H1 (cell line): ENCODE results near the gene SLC17A1. TPM values are rescaled to one million over a fixed set of nuclear protein-coding genes. Genes with fewer than 3 reads are reported as not detected.

ENCODE experiments used
- CTCF ChIA-PET: fragments of 300-600 bp; sonication (Branson Sonifier 250); formaldehyde crosslinking; loops from one replicate; lab custom pipeline; 2021; ENCODE audit not compliant: partially characterized antibody; lab: Charles Lee
- POLR2A ChIA-PET: fragments of 300-600 bp; sonication (Branson Sonifier 250); formaldehyde crosslinking; loops from one replicate; lab custom pipeline; 2021; ENCODE audit warnings: inconsistent platforms; ENCODE audit not compliant: partially characterized antibody; lab: Charles Lee
- DNase-seq, 2 experiments: peaks; one replicate each; pipeline versions ENCODE4 v3.0.0 to v3.0.0-alpha.2; 2010 to 2022; ENCODE audit warnings: low spot score in 2 of 2, low read depth in 1 of 2, mixed read lengths in 1 of 2
- FAIRE-seq: peaks from 2 replicates; lab custom pipeline; 2011; peaks lifted over from hg19 to GRCh38; lab: Jason Lieb, UNC
- H2AFZ ChIP-seq: 2 replicates; pipeline ENCODE4 v1.8.1; 2012; ENCODE audit warnings: low read length, inconsistent platforms
- H2AK5ac ChIP-seq: 2 replicates; pipeline ENCODE4 v1.6.1; 2013; ENCODE audit warnings: low read depth, low read length
- H2BK120ac ChIP-seq: replicated peaks from 2 replicates; pipeline ENCODE3; 2013; ENCODE audit warnings: low read depth, low read length, inconsistent platforms
- H2BK12ac ChIP-seq: 2 replicates; pipeline ENCODE4 v1.6.1; 2013; ENCODE audit warnings: low read depth, low read length
- H2BK15ac ChIP-seq: 2 replicates; pipeline ENCODE4 v1.6.1; 2013; ENCODE audit warnings: low read length
- H2BK20ac ChIP-seq: 2 replicates; pipeline ENCODE4 v1.6.1; 2013; ENCODE audit warnings: low read length
- H2BK5ac ChIP-seq: 2 replicates; pipeline ENCODE4 v1.6.1; 2013; ENCODE audit warnings: low read depth, low read length
- H3K14ac ChIP-seq: 2 replicates; pipeline ENCODE4 v1.6.1; 2013; ENCODE audit warnings: inconsistent platforms; ENCODE audit not compliant: insufficient read length
- H3K18ac ChIP-seq: 2 replicates; pipeline ENCODE4 v1.6.1; 2013; ENCODE audit warnings: low read length; ENCODE audit errors: extremely low read depth
- H3K23ac ChIP-seq: 2 replicates; pipeline ENCODE4 v1.6.1; 2013; ENCODE audit warnings: inconsistent platforms; ENCODE audit not compliant: insufficient read length
- H3K23me2 ChIP-seq: 2 replicates; pipeline ENCODE4 v1.6.1; 2013; ENCODE audit warnings: low read depth, low read length
- H3K27ac ChIP-seq: 2 replicates; pipeline ENCODE4 v1.6.1; 2011; ENCODE audit warnings: low read depth, low read length, inconsistent platforms
- H3K27me3 ChIP-seq, 4 experiments: replicated peaks in 1 of 4; 1 replicate in 1 of 4; 2 replicates in 3 of 4; pipeline versions ENCODE4 v1.6.1 to v1.8.1; 2011 to 2013; ENCODE audit warnings: low read length in 3 of 4, mild to moderate bottlenecking in 3 of 4, inconsistent platforms in 2 of 4, mixed read lengths in 2 of 4, moderate library complexity in 1 of 4; ENCODE audit not compliant: control insufficient read depth in 3 of 4, insufficient read depth in 3 of 4; ENCODE audit errors: extremely low read depth in 1 of 4
- H3K36me3 ChIP-seq, 4 experiments: 2 replicates each; pipeline versions ENCODE4 v1.6.1 to v1.8.1; 2011 to 2013; ENCODE audit warnings: mild to moderate bottlenecking in 4 of 4, low read length in 3 of 4, moderate library complexity in 2 of 4, control low read depth in 1 of 4, inconsistent platforms in 1 of 4; ENCODE audit not compliant: insufficient read depth in 4 of 4, control insufficient read depth in 2 of 4
- H3K4ac ChIP-seq: replicated peaks from 2 replicates; pipeline ENCODE3; 2013; ENCODE audit warnings: low read length, low read depth, mixed read lengths, inconsistent platforms; ENCODE audit not compliant: insufficient read length
- H3K4me1 ChIP-seq, 4 experiments: replicated peaks in 1 of 4; 1 replicate in 1 of 4; 2 replicates in 3 of 4; pipeline versions ENCODE4 v1.6.1 to v1.8.1; 2011 to 2013; ENCODE audit warnings: low read length in 3 of 4, inconsistent platforms in 2 of 4, mixed read lengths in 1 of 4; ENCODE audit not compliant: insufficient read depth in 4 of 4, control insufficient read depth in 3 of 4
- H3K4me2 ChIP-seq, 2 experiments: 2 replicates each; pipeline versions ENCODE4 v1.6.1 to v1.8.1; 2011 to 2013; ENCODE audit warnings: low read depth in 2 of 2, low read length in 2 of 2, control low read depth in 1 of 2, inconsistent platforms in 1 of 2, mild to moderate bottlenecking in 1 of 2; ENCODE audit not compliant: insufficient read depth in 1 of 2
- H3K4me3 ChIP-seq, 4 experiments: fragments of 200-600, 300-600 bp in 1 of 4; sonication (generic), shearing (Covaris generic), sonication (Bioruptor Twin) in 1 of 4; 2 replicates each; pipeline versions ENCODE4 v1.5.1 to v1.8.1; 2011 to 2016; ENCODE audit warnings: low read length in 4 of 4, low read depth in 3 of 4, control low read depth in 2 of 4, inconsistent platforms in 2 of 4, mild to moderate bottlenecking in 2 of 4, mixed read lengths in 1 of 4, moderate library complexity in 1 of 4; ENCODE audit not compliant: insufficient read depth in 2 of 4; ENCODE audit errors: extremely low read depth in 1 of 4
- H3K56ac ChIP-seq: replicated peaks from 2 replicates; pipeline ENCODE3; 2013; ENCODE audit warnings: low read depth, mild to moderate bottlenecking, mixed read lengths, low read length, inconsistent platforms; ENCODE audit not compliant: insufficient read length
- H3K79me1 ChIP-seq: 2 replicates; pipeline ENCODE4 v1.6.1; 2013; ENCODE audit warnings: low read depth, low read length, control low read depth
- H3K79me2 ChIP-seq, 2 experiments: 2 replicates each; pipeline versions ENCODE4 v1.6.1 to v1.8.1; 2012 to 2013; ENCODE audit warnings: low read length in 2 of 2, mild to moderate bottlenecking in 2 of 2, inconsistent platforms in 1 of 2; ENCODE audit not compliant: insufficient read depth in 2 of 2, control insufficient read depth in 1 of 2
- H3K9ac ChIP-seq, 4 experiments: replicated peaks in 1 of 4; 1 replicate in 1 of 4; 2 replicates in 3 of 4; pipeline versions ENCODE4 v1.6.1 to v1.8.1; 2011 to 2013; ENCODE audit warnings: low read depth in 3 of 4, low read length in 3 of 4, control low read depth in 2 of 4, mild to moderate bottlenecking in 2 of 4, moderate library complexity in 2 of 4, inconsistent platforms in 1 of 4; ENCODE audit errors: extremely low read depth in 1 of 4
- H3K9me3 ChIP-seq, 2 experiments: 2 replicates each; pipeline versions ENCODE4 v1.6.1 to v1.8.1; 2012 to 2013; ENCODE audit warnings: mild to moderate bottlenecking in 2 of 2, moderate library complexity in 2 of 2, control low read depth in 1 of 2, inconsistent platforms in 1 of 2, low read depth in 1 of 2, low read length in 1 of 2, mixed read lengths in 1 of 2; ENCODE audit not compliant: insufficient read depth in 2 of 2
- H4K20me1 ChIP-seq, 2 experiments: replicated peaks in 1 of 2; 2 replicates each; pipeline versions ENCODE3 to v1.8.1; 2011 to 2013; ENCODE audit warnings: inconsistent platforms in 2 of 2, low read length in 2 of 2, mild to moderate bottlenecking in 1 of 2; ENCODE audit not compliant: insufficient read depth in 2 of 2, control insufficient read depth in 1 of 2
- H4K5ac ChIP-seq: 2 replicates; pipeline ENCODE4 v1.6.1; 2013; ENCODE audit warnings: low read length, low read depth, mixed read lengths, inconsistent platforms; ENCODE audit not compliant: insufficient read length
- H4K8ac ChIP-seq: 2 replicates; pipeline ENCODE4 v1.8.0; 2013; ENCODE audit warnings: mild to moderate bottlenecking, moderate library complexity, low read length, inconsistent platforms; ENCODE audit not compliant: insufficient read depth; ENCODE audit errors: extremely low read depth
- H4K91ac ChIP-seq: replicated peaks from 2 replicates; pipeline ENCODE3; 2013; ENCODE audit warnings: low read length, mixed read lengths, inconsistent platforms; ENCODE audit not compliant: insufficient read length
- CHD2 ChIP-seq: IDR thresholded peaks from 2 replicates; pipeline ENCODE4 v1.6.1; 2012; ENCODE audit warnings: low read length, improper control_type of control experiment
- RXRA ChIP-seq: IDR thresholded peaks from 2 replicates; pipeline ENCODE4 v1.6.1; 2011; ENCODE audit warnings: low read depth, mild to moderate bottlenecking, low read length, moderate library complexity; ENCODE audit not compliant: insufficient read depth
- WGBS, 2 experiments: shearing (Covaris generic) in 1 of 2; methylation state at CpG; one replicate each; pipeline versions ENCODE4 v1.1.6 to v1.1.7; 2013 to 2015; ENCODE audit warnings: low lambda C conversion rate in 2 of 2, mixed read lengths in 2 of 2, inconsistent platforms in 1 of 2, low coverage in 1 of 2, missing lambda C conversion rate in 1 of 2; ENCODE audit not compliant: insufficient replicate concordance in 2 of 2, insufficient coverage in 1 of 2, insufficient read length in 1 of 2; ENCODE audit errors: extremely low coverage in 1 of 2, missing lambda C conversion rate in 1 of 2; 5-methylcytosine and 5-hydroxymethylcytosine counted together
- polyA plus RNA-seq, 7 experiments: library from polyadenylated mRNA; depleted of rRNA in 3 of 7; stranded (reverse) in 5 of 7; unstranded in 2 of 7; fragments of >200 nt in 5 of 7; fragments of 200-250 nt in 2 of 7; gene quantifications; 1 replicate in 5 of 7; 2 replicates in 1 of 7; 4 replicates in 1 of 7; pipeline versions ENCODE4 v1.2.1 to v1.2.3, GENCODE V29; 2011 to 2013; ENCODE audit warnings: missing spikeins in 2 of 7, mixed read lengths in 2 of 7
- total RNA-seq: library from RNA; stranded (reverse); fragmentation: NEBNext Ultra II Directional; extraction: Animal tissue kit (Norgen Biotek cat#: 25700); gene quantifications from 2 replicates; pipeline ENCODE4 v1.2.1, GENCODE V29; 2021

The SLC17A1 gene
- total and polyA plus RNA-seq, 2 of the 8 experiments (the other 6 are each of a cell fraction or from before 2014, with no cell fraction given), result not detected

DNA sequence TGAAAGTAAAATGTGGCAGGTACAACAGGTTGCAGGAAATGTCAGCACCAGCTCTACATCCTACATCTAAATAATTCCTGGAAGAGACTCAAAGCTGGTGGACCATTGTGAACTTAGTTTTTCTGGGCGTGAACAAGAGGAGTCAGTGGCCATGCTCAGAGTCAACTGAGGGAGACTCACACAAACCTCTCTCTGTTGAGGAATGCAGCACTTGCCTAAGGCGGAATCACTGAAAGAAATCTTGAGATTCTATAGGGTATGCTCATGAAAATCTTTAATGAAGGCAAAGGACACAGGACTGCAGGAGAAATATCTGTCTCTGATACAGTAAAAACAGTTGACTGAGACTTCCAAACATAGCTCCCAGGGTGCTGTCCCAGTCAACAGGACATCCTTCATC lies 54.8 kb downstream of the SLC17A1 start:
- Histone ChIP-seq H2AFZ (no peak overlapping the region), H3K23ac (no peak overlapping the region), H3K23me2 (no peaks in the 10 kb centered on the region; the same call in 1 of the 2 replicates), H3K9ac (no peak overlapping the region), H2BK20ac (no peak overlapping the region), H4K20me1 (no peaks in the 10 kb centered on the region), H3K27ac (no peak overlapping the region), H2BK5ac (no peak overlapping the region), H3K18ac (no peak overlapping the region), H3K79me2 (no peaks in the 10 kb centered on the region), H3K56ac (no peak overlapping the region), H3K4me2 (no peak overlapping the region), H4K8ac (no peak overlapping the region), H3K4me1 (peaks cover 0 to 2% (median 0%) of the 10 kb centered on the region in 4 experiments; a peak in 1 of 7 replicates), H4K91ac (no peak overlapping the region), H2AK5ac (no peak overlapping the region), H2BK12ac (no peak overlapping the region), H3K14ac (no peak overlapping the region), H3K27me3 (no peaks in the 10 kb centered on the region; a peak in 1 of 7 replicates), H3K4ac (no peak overlapping the region), H2BK15ac (no peak overlapping the region), H3K9me3 (no peaks in the 10 kb centered on the region), H4K5ac (no peak overlapping the region), H3K36me3 (no peaks in the 10 kb centered on the region), H2BK120ac (no peak overlapping the region), H3K4me3 (no peak overlapping the region), H3K79me1 (no peaks in the 10 kb centered on the region)
- WGBS, 2 experiments, result 100% methylated on average over 2 of the region's 2 CpGs; no CpG with 5 or more reads in 1 of the 2 experiments
- TF ChIP-seq CHD2, result no peak
- no peak for TF ChIP-seq RXRA
- no peak for DNase-seq
- ChIA-PET CTCF (no interaction called here), POLR2A (no interaction called here)
- FAIRE-seq, result no peak
